Measurements from ENCODE around the gene DOCK7.
"Not testable (repeated sequence)": the region's sequence is repeated elsewhere in the genome, so short reads cannot be mapped to it uniquely, and the experiment has no call there.

Gene DOCK7

DNA sequence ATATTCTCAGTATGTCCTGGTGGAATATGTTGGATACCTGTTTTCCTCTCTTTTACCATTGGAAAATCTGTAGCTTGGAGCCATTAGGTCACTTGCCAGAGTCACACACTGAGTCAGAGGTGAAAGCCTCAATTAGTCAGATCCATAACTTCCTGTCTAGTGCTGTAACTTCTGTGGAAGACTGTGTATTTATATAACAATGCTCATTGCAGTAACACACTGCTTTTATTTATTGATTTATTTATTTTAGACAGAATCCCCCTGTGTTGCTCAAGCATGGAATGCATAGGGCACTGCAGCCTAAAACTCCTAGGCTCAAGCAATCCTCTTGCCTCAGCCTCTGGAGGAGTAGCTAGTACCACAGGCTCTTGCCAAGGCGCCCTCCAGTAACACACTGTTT is 1.3 kb upstream of the DOCK7 start:
- DNase-seq, result no peak

DNA sequence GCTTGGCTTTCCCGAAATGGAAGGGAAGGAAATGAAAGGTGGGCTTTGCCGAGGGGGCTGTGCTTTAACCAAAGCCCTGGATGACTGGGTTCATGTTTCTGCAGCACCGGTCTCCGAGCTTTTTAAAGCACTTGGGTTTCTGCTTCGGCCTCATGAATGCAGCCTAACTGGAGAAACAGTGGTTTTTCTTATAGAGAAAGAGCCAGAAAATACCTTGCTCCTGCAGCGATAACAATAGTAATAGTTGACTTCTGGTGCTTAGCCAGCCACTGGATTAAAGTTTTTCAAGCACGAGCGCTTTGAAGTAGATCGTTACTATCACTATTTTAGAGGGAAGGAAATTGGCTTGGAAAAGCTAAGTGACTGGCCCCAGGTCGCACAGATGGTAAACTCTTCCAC is 500 bp upstream of the DOCK7 start:
- no peak for DNase-seq

DNA sequence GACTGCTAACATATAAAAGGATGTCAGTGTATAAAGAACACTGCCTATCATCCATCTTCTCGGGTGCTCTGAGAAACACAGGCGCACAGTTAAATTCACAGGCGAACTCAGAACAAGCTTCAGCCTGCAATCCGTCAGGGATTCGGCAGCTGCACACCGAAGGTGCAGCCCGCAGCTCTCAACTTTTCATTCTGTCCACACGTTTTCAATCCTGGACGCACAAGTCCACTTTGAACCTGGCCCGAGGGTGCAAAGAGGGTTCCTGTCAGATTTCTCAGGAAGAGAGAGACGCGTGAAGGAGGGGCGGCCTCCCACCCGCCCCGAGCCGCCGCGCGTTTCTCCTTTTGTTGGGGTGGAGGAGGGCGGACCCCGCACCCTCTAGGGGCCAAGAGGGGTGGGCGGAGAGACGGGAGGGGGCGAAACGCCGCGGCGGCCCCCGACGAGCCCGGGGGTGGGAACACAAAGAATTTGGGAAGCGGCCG is 724 bp downstream of the DOCK7 start:
- no peak for DNase-seq

DNA sequence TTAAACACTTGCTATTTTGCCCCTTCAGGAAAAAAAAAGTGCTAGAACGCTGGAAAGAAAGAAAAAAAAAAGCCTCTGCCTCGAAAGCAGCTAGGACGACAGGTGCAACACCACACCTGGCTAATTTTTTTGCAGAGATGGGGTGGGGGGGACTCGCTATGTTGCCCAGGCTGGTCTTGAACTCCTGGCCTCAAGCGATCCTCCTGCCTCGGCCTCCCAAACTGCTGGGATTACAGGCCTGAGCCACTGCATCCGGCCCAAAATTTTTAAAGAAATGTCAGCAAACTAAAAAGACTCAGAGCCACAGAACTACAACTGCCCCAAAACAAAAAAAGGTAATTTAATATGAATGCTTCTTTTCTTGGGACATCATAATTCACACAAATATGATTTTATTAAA is 1.4 kb downstream of the DOCK7 start:
- DNase-seq, result no peak

DNA sequence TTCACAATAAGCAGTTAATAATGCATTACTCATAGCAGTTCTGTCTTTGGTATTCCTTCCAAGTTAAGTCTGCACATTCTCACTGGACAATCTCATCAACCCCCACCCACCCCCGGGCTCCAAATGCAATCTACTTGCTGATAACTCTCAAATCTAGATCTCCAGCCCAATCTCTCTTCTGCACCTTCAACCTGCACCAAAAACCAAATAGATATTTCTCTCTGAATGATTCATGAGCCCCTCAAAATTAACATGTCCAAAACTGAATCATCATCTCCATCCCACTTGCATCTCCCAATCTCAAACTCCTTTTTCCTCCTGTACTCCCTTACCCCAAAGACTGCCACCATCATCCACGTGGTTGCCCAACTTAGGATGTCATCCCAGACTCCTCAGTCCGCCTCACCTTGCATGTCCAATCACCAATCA is 2.7 kb downstream of the DOCK7 start:
- no peak for DNase-seq

DNA sequence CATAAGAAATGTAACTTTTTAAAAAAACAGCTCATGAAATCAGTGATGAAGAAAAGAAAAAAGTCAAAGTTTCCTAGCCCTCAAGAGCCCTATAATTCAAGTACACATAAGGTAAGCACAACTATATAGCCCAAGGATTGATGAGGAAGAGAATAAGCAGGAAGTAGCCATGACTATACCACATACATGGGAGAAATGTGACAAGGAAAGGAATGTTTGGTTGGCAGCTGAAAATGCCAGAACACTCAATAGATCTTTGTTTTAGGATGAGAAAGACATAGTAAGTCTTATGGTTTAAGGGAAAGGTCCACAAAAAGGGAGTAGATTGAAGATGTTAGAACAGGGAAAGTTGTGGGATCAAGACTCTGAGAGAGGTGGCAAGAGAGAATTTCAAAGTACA is 5.7 kb downstream of the DOCK7 start:
- DNase-seq, result no peak

DNA sequence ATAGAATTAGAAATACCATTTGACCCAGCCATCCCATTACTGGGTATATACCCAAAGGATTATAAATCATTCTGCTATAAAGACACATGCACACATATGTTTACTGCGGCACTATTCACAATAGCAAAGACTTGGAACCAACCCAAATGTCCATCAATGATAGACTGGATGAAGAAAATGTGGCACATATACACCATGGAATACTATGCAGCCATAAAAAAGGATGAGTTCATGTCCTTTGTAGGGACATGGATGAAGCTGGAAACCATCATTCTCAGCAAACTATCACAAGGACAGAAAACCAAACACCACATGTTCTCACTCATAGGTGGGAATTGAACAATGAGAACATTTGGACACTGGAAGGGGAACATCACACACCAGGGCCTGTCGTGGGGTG is 7.2 kb downstream of the DOCK7 start:
- not testable (repeated sequence) for DNase-seq

DNA sequence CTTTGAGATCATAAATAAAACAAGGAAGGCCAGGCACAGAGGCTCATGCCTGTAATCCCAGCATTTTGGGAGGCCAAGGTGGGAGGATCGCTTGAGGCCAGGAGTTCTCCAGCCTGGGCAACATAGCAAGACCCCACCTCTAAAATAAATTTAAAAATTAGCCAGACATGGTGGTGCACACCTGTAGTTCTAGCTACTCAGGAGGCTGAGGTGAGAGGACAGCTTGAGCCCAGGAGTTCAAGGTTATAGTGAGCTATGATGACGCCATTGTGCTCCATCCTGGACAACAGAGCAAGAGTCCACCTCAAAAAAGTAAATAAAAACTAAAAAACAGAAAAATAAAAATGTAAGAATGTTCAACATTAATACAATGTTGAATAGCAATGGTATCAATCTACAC is 10.4 kb downstream of the DOCK7 start:
- not testable (repeated sequence) for DNase-seq

DNA sequence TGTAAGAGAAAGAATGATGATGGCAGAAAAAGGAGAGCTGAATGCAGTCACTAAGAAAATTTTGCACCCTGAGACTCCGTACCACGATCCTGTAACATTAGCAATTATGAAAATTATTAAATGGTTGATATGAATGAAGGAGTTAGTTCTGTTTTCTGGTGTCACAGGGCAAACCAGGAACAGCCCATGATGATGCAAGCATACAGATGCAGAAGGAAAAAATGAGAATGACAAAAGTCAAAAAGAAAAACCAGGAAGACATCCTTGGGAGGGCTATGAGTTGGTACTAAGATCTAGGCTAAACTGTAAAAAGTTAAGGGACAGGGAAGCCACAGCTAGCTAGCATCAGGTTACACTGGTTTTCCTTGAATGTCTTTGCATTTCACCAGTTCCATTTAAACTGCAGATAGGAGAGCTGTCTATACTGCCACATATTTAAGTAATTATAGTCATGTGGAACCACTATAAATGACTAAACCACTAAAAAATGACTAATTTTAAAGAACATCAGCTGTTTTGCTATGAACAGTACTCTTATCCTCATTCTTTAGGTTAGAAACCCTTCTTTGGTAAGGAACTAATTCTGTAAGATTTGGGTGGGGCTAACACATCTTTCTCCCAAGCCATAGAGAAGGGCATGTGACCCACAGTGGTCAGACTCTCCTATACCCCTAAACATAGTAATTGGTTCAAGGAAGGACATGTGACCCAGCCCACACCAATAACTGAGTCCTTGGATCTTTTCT is 11.4 kb downstream of the DOCK7 start:
- DNase-seq, result no peak

DNA sequence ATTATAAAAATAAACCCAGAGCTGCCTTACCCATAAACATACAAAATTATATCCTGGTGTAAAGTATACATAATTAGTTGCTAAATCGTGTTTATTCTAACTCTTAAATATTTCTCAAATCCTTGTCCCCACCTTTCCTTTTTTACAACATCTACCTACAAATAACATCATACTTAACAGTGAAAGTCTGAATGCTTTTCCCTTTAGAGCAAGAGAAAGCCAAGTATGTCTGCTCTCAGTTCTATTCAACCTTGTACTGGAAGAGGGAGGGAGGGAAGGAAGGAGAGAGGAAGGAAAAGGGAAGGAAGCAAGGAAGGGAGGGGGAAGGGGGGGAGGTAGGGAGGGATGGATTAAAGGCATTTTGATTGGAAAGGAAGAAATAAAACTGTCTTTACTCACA is 14.6 kb downstream of the DOCK7 start:
- no peak for DNase-seq

DNA sequence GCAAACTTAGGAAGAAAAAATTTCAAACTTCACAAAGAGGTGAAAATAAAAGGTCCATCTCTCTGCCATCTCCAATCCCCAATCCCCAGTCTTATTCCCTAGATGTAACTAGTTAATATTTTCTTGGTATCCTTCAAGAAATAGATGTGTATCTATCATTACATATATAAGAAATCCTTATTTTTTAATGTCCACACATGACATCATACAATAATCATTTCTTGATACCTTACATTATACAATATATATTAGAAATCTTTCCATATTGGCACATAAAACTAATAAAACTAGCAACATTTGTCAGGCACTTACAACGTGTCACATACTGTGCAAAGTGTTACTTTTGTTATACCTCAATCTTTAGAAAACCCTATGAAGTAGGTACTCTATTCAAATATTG is 16.2 kb downstream of the DOCK7 start:
- DNase-seq, result no peak

DNA sequence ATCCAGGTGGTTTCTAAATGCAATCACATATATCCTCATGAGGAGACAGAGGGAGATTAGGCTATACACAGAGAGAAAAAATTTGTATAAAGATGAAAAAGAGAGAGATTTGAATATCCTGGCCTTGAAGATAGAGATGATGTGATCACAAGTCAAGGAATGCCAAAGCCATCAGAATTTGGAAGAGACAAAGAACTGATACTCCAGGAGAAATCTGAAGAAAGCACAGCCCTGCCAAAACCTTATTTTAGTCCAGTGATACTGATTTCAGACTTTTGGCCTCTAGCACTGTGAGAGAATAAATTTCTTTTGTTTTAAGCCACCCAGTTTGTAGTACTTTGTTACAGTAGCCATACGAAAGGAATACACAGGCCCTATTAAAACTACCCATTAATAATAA is 33.4 kb downstream of the DOCK7 start:
- no peak for DNase-seq

DNA sequence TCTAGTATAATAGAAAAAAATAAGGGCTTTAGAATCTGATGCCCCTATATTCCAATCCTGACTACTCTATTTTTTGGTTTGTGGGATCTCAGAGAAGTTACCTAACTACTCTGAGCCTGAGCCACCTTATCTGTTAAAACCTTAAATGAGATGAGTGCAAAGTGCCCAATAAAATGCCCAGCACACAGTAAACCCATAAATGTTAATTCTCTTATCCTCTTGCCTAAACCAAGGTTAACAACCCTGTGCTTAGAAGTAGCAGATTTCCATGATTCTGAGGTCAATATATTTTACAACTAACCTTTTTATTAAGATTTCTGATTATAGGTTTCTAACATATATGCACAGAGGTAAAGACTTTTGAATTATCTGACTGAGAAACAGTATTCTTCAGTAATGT is 35.8 kb downstream of the DOCK7 start:
- DNase-seq, result no peak

DNA sequence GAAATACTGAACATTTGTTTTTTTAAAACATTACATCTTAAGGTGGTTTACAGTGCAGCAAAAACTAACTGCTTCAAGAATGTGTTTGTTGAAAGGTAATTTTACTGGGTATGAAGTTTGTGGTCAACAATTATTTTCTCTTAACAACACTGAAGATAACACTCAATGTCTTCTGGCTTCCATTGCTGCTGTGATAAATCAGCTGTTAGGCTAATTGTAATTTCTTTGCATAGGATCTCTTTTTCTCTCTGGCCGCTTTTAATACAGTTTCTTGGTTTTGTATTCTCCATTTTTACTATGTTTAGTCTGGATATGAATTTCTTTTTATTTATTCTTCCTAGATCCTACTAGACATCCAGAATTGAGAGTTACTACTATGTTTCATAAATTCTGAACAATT is 44.9 kb downstream of the DOCK7 start:
- DNase-seq, result no peak

DNA sequence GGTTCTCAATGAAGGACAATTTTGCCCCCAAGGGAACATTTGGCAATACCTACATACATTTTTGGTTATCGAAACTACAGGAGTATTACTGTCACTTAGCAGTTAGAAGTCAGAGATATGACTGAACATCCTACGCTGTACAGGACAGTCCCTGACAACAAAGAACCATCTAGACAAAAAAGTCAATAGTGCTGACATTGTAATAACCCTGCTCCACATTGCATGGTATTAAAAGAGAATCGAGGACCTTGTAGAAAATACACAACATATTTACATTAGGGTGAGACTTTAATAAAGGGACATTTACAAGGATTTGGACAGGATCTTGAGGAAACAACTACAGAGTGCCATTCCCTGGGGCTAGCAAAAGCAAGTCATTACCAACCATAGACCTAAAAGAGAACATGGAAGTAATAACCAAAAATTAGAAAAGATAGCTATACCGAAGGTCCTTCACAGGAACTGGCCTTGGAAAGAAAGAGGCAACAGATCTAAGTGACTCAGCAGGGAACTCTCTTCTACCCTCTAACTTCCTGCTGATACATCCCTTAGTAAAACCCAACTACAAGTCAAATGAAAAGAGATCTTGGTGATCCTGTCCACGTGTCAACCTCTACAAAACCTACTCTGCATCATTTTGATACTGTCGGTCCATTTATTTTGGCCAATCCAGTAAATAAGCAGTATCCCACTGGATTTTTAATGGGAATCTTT is 50.6 kb downstream of the DOCK7 start:
- no peak for DNase-seq

DNA sequence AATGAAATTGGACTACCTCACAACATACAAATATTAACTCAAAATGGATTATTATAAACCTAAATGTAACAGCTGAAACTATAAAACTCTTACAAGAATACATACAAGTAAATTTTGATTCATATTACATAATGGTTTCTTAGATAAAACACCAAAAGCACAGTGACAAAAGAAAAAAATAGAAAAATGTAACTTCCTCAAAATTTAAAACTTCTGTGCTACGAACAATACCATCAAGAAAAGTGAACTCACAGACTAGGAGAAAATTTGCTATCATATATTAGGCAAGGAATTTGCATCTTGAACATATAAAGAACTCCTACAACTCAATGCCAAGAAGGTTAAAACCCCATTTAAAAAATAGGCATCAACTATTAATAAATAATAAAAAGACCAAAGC is 59.7 kb downstream of the DOCK7 start:
- DNase-seq, result no peak

DNA sequence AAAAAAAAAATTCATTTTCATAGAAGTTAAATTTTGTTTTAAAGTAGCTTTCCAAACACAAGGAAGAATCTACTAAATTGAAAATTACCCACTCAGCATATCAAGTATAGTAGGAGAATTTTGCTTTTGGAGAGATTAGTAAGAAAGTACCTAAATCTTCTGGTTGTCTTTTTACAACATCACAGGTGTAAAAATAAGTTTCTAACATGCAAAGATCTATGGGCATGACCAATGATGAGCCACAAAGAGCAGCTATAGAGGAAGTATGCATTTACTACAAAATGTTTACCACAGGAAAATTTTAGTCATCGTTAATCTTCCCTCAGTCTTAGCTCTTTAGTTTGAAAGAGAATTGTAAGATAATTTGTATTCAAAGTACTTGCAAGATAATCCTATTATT is 62.8 kb downstream of the DOCK7 start:
- DNase-seq, result no peak

DNA sequence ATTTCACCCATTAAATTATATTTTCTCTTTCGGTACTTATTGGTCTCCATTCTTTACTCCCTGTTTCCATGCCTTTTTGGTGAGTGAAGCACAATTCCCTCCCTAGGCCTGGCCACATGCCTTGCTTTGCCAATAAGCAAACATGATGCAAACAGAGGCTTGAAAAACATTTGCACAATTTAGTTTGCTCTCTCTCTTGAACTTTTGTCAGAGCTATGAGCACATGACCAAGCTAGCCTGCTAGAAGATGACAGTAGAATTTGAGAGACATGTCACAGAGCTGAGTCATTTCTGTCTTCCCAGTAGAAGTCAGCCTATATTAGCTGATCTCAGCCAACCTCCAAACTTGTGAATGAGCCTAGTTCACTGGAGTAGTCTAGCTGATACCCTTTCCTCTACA is 66.3 kb downstream of the DOCK7 start:
- no peak for DNase-seq

DNA sequence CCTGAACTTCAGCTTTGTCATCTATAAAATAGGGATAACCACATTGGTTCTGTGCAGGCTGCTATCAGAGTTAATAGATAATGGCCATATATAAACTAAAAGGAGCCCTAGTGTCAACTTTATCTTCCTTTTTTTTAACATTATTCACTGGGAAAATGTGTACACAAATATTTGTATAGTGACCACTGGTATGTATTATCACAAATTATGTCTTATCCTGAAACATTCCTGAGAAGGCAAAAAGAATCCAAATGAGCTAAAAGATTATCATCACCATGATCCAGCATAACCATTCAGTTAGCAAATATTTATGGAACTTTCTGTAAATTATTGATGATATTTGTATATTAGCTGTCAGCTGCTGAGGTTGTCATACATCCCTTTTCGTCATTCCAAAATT is 74.3 kb downstream of the DOCK7 start:
- no peak for DNase-seq

DNA sequence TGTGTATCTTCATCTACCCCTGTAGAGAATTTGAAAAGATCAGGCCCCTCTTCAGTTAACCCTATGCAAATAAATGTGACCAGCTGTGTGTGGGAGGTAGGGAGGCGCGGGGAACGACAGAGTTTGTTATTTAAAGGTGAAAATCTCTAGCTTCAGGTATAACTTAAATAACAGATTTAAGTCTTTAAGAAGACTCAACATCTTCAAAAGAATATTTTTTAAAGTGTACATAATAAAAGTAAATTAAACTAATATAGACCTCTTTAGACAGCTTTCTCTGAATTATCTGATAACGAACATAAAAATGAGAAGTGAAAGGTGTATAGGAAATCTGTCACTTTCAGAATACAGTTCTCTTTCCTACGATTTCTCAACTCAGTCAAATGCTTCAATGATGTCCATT is 74.9 kb downstream of the DOCK7 start:
- no peak for DNase-seq

DNA sequence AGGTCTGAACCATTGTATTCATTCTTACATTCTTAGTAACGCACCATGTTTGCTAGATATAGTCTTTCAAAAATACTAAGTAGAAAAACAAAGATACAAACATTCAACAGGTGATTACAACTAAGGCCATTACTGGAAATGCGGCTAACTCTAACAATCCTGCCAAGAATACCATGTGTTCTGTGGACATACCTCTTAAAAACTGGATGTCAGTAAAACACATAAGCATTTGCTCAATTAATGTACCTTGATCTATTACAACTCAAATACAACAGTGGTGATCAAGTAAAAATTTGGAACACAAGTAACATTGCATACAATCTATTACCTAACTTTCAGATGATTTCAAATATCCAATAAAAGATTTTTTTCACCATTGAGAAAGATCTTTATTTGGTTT is 75.4 kb downstream of the DOCK7 start:
- DNase-seq, result no peak

DNA sequence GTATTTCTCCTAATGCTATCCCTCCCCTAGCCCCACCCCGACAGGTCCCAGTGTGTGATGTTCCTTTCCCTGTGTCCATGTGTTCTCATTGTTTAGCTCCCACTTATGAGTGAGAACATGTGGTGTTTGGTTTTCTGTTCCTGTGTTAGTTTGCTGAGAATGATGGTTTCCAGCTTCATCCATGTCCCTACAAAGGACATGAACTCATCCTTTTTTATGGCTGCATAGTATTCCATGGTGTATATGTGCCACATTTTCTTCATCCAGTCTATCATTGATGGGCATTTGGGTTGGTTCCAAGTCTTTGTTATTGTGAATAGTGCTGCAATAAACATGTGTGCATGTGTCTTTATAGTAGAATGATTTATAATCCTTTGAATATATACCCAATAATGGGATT is 77.6 kb downstream of the DOCK7 start:
- not testable (repeated sequence) for DNase-seq

DNA sequence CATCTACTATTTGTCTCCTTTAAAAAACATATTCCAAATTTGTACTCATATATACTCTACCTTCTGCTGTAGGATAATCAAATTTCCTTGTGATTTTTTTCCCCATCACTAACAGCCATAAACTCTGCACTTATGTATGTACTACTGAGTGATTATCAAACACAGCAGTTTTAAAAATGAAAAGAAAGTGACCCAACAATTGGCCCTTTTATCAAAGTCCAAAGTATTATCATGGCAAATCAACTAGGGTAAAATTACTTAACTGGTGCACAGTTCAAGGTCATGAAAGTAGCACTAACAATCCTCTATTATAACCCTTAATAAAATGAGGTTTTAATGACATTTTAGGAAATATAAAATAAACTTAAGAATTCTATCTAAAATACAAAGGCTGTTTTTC is 79.3 kb downstream of the DOCK7 start:
- DNase-seq, result no peak

DNA sequence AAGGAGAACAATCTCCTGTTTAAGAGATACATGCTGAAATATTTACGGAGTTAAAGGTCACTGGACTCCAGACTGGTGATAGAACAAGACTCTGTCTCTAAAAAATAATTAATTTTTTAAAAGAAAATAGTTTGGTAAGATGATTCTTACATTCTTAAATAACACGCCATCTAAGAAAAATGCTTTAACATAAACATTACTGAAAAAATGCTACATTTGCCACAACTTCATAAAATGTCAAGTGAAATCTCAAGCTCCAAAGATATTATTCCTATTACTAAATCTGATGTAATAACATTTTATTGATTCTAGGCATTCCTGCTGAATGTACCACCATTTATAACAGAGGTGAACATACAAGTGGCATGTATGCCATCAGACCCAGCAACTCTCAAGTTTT is 86.7 kb downstream of the DOCK7 start:
- DNase-seq, result no peak

DNA sequence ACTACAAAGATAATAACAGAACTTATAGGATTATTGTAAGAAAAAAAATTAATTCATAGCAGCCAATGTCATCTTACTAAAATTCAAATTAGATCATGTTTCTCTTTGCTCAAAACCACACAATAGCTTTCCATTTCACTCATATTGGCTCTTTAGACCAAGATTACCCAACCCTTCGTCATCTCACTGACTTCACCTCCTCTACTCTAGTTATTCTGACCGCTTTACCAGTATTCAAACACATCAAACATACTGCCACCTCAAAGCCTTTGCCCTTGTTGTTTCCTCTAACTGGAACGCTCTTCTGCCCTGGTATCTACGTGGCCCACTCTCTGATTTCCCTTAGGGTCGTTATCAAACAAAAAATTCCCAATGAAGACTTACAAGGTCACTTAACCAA is 89.1 kb downstream of the DOCK7 start:
- no peak for DNase-seq
